ENCODE results near the gene SLC39A10. TPM values are rescaled to one million over a fixed set of nuclear protein-coding genes. Genes with fewer than 3 reads are reported as not detected.

The SLC39A10 gene
- total and polyA plus RNA-seq, 9 donors, result 9.1 to 33.5 (median 26.4) TPM

- intact Hi-C loops (cut with DNase I), result no loop called here
- TF ChIP-seq EP300 (IDR thresholded peaks at IDR 0.05) (no peak), POLR2A (IDR thresholded peaks at IDR 0.05) (peak; percentile 47), CTCF (IDR thresholded peaks at IDR 0.05) (no peak)
- no peaks in the 10 kb centered on the region for H3K9me3 ChIP-seq
These were observed 861 bp downstream of the SLC39A10 start for GRCh38 chr2:195657634-195658540.

GRCh38 chr2:195658541-195658890, 1.5 kb downstream of the SLC39A10 start:
- Histone ChIP-seq H3K27me3 (no peaks in the 10 kb centered on the region), H3K4me3 (peak overlapping the region; percentile 72), H3K4me1 (ENCODE audit: insufficient read depth) (no peaks in the 10 kb centered on the region), H3K9me3 (no peaks in the 10 kb centered on the region), H3K27ac (peak overlapping the region in 1 of 2 donors; percentile 100), H3K36me3 (no peaks in the 10 kb centered on the region)
- TF ChIP-seq POLR2A (IDR thresholded peaks at IDR 0.05) (no peak), EP300 (IDR thresholded peaks at IDR 0.05) (no peak), CTCF (IDR thresholded peaks at IDR 0.05) (no peak)
- DNase-seq, result no peak
- intact Hi-C loops (cut with DNase I), result no loop called here
- WGBS, 3 donors, result 0 to 2% (median 0%) methylated on average over 1 of the region's 1 CpG

More at GRCh38 chr2:195657634-195658540, 861 bp downstream of the SLC39A10 start:
- Histone ChIP-seq H3K27me3 (no peaks in the 10 kb centered on the region), H3K27ac (peak overlapping the region; percentile 98 to 100), H3K4me3 (peak overlapping the region; percentile 72), H3K36me3 (no peaks in the 10 kb centered on the region), H3K4me1 (ENCODE audit: insufficient read depth) (no peaks in the 10 kb centered on the region)
- 0 to 1% (median 0%) methylated on average over 51 to 66 of the region's 66 CpGs for WGBS, 3 donors
- peak; percentile 72 to 85 (median 73) for DNase-seq

- Histone ChIP-seq H3K4me3 (no peak overlapping the region), H3K4me1 (ENCODE audit: insufficient read depth) (no peaks in the 10 kb centered on the region), H3K27me3 (no peaks in the 10 kb centered on the region), H3K36me3 (no peaks in the 10 kb centered on the region), H3K9me3 (no peaks in the 10 kb centered on the region), H3K27ac (no peak overlapping the region)
- no peak for DNase-seq
- TF ChIP-seq CTCF (IDR thresholded peaks at IDR 0.05) (no peak), EP300 (IDR thresholded peaks at IDR 0.05) (no peak), POLR2A (IDR thresholded peaks at IDR 0.05) (no peak)
- intact Hi-C loops (cut with DNase I), result no loop called here
- 46 to 51% (median 48%) methylated on average over 5 of the region's 5 CpGs for WGBS, 3 donors
These were observed 2.1 kb downstream of the SLC39A10 start for GRCh38 chr2:195659114-195659513.

- intact Hi-C loops (cut with DNase I), result no loop called here
- H3K36me3 ChIP-seq, result no peaks in the 10 kb centered on the region
- no peaks in the 10 kb centered on the region for H3K4me1 ChIP-seq (ENCODE audit: insufficient read depth)
- H3K4me3 ChIP-seq, result no peak overlapping the region
- TF ChIP-seq EP300 (IDR thresholded peaks at IDR 0.05), result no peak
- no peak for TF ChIP-seq POLR2A (IDR thresholded peaks at IDR 0.05)
- peak; percentile 26 to 57 (median 42) for TF ChIP-seq CTCF (IDR thresholded peaks at IDR 0.05)
- 35 to 36% (median 36%) methylated on average over 6 of the region's 6 CpGs for WGBS, 3 donors
- no peaks in the 10 kb centered on the region for H3K9me3 ChIP-seq
- H3K27me3 ChIP-seq, result no peaks in the 10 kb centered on the region
- DNase-seq, result peak in 4 of 5 donors; percentile 37 to 72 (median 56)
- no peak overlapping the region for H3K27ac ChIP-seq
These were observed 3.2 kb downstream of the SLC39A10 start for GRCh38 chr2:195659982-195660890.

All from ovary (tissue), 9 donors.